C4-2B (cell line): ENCODE results near the gene DLGAP1.

ENCODE experiments used
- CTCF ChIP-seq: fragments of 450-650 bp; conservative IDR thresholded peaks from 2 replicates; pipeline ENCODE4 v1.5.1; 2017; ENCODE audit warnings: mild to moderate bottlenecking
- ZFX ChIP-seq: fragments of 450-650 bp; IDR thresholded peaks from 2 replicates; pipeline ENCODE4 v1.6.1; 2017

- TF ChIP-seq CTCF = no peak
- no peak for TF ChIP-seq ZFX
Observed at GRCh38 chr18:3554811-3555427, 900.2 kb downstream of the DLGAP1 start.
